NCI-H2196 treated with DMSO at 0.1 percent for 48 hours (cell line): Measurements from ENCODE around the gene PIGP.
"Not testable (repeated sequence)": the region's sequence is repeated elsewhere in the genome, so short reads cannot be mapped to it uniquely, and the experiment has no call there.

Experiments used
- DNase-seq: peaks from one replicate; lab custom pipeline; 2025; ENCODE audit not compliant: unreplicated experiment; lab: John Stamatoyannopoulos, UW

PIGP gene

GRCh38 chr21:37045149-37045548 is 27.7 kb downstream of the PIGP start:
- DNase-seq, result no peak

- no peak for DNase-seq
These were observed 28.2 kb downstream of the PIGP start for GRCh38 chr21:37044643-37045042.

DNA sequence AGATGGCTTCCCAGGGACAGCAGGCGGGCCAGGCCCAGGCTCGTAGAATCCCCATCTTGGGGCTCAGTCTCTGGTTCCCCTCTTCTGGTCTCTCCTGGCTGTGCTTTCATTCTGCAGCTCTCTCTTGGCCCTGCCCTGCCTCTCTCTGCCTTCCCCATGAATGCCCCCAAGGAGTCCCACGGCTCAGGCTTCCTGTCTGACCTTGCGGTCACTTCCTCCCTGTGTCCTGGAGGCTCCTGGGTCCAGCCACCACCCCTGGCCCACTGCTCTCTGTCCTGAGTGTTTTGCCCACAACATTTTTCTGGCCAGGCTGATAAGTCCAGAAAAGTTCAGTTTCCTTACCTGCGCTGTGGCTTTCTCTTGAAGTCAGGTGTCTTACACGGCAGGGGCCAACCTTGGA is 29.1 kb downstream of the PIGP start:
- DNase-seq, result no peak

GRCh38 chr21:37041706-37042271 is 31.1 kb downstream of the PIGP start:
- DNase-seq, result peak; percentile 13

GRCh38 chr21:37040212-37040611 is 32.7 kb downstream of the PIGP start:
- DNase-seq, result no peak

DNA sequence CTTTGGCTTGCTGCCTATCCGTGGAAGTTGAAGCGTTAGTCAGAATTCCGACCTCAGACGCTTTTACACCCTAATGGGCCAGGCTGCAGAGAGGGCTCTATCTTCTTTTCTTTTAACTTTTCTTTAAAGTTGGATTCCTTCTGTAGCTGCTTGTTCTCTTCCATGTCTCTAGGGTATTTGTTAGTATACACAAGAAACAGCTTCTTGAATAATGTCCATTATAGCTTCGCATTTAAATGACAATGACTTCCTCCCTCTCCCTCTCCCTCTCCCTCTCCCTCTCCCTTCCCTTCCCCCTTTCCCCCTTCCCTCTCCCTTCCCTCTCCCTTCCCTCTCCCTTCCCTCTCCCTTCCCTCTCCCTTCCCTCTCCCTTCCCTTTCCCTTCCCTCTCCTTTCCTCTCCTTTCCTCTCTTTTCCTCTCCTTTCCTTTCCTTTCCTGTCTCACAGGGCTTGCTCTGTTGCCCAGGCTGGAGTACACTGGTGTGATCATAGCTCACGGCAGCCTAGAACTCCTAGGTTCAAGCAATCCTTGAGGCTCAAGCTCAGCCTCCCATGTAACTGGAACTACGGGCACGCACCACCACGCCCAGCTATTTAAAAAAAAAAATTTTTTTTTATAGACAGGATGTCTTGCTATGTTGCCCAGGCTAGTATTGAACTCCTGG is 33.3 kb downstream of the PIGP start:
- DNase-seq, result no peak

DNA sequence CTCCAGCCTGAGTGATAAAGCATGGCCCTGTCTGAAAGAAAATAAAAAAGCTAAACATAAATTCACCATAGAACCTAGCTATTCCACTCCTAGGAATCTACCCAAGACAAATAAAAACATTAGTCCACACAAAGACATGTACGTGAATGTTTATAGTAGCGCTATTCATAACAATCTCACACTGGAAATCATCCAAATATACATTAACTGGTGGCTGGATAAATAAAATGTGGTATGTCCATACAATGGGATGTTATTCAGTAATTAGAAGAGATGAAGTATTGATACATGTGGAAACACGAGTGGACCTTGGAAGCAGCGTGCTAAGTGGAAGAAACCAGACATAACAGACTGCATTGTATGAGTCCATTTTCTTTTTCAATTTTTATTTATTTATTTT is 36.7 kb downstream of the PIGP start:
- no peak for DNase-seq

- not testable (repeated sequence) for DNase-seq
These were observed 38.5 kb downstream of the PIGP start for GRCh38 chr21:37034394-37034793.

GRCh38 chr21:37032877-37033471 is 39.9 kb downstream of the PIGP start:
- DNase-seq, result no peak

DNA sequence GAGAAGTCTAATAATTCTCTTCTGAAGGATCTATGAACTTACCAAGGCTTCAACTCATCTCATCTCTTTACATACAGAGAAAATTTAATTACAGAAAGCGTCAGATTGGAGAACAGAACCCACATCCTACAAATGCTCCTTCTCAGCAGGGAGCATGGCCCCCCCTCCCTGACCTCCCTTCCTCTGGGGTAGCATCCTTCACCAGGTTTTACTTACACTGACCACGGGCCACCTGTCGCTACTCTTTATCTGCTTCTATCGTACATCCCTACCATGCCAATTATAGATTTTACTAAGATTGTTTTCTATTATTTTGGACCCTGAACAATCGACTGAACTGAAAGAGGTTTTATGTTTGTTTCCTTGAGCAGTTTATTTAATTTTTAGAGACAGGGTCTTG is 40.6 kb downstream of the PIGP start:
- no peak for DNase-seq

DNA sequence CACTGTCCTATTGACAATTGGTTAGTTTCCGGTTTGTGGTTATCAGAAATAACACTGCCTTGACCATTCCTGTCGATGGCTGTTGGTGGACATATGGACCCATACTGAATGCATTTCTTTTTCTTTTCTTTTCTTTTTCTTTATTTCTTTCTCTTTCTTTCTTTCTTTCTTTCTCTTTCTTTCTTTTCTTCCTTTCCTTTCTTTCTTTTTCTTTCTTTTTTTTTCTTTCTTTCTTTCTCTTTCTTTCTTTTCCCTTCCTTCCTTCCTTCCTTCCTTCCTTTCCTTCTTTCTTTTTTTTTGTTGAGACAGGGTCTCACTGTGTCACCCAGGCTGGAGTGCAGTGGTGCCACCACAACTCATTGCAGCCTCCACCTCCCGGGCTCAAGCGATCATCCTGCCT is 42.0 kb downstream of the PIGP start:
- no peak for DNase-seq

DNA sequence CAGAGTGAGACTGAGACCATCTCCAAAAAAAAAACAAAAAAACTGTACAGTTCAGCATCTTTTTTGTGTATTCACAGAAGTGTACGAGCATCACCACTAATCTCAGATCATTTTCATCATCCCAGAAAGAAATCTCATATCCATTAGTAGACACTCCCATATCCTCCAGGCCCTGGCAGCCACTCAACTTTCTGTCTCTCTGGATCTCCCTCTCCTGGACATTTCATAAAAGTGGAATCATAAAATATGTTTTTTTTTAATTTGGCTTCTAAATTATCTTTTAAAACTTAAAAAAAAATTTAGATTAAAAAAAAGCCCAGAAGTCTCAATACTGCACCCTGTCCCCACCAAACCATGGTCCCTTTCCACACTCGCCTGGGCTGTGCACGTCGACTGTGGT is 44.3 kb downstream of the PIGP start:
- no peak for DNase-seq

DNA sequence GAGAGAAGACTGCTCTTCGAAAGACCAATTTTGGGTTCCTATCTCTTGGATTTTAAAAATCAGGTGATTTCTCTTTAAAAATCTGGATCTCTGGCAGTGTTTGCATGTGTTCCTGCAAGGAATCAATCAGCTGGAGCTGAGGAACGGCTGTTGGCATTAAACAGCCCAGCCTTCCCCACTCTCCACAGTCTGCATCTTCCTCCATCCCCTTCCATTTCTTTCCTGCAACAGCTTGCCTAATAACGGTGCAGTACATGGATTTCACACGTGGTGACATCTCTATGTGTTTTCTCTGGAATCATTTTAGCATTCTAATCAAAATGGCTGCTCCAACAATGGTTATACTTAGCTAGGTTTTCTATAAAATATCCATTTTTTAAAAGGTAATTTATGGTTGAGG is 46.4 kb downstream of the PIGP start:
- no peak for DNase-seq

DNA sequence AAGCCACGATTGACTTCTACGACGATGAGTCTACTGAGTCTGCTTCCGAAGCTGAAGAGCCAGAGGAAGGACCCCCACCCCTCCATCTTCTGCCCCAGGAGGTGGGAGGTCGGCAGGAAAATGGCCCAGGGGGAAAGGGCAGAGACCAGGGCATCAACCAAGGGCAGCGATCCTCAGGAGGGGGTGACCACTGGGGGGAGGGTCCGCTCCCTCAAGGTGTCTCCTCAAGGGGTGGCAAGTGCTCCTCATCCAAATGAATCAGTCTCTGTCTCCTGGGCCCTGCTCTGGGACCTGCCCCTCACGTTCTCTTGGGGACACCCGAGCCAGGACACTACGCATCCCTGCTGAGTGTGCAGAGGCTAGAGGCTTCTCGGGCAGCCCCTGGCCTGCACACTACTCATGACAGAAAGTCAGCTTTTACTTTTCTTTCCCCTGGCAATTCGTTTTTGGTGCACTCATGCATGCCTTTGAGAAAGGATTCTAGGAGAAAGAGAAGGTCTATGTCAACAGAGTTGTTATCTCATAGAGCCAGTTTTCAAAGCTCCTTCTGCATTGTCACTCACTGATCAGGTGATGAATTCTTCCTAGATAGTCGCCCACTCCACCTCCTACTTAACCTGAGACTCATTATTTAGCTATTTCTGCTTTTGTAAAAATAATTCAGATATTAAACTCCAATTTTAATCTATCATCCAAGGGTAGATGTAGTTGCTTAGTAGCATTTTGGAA is 54.8 kb downstream of the PIGP start:
- DNase-seq, result no peak
